Osteoblast (primary cell): ENCODE data around the gene CSNK2A1. TPM values are rescaled to one million over a fixed set of nuclear protein-coding genes. Genes with fewer than 3 reads are reported as not detected.

Experiments used
- DNase-seq: peaks from one replicate; pipeline ENCODE4 v3.0.0; 2011; ENCODE audit warnings: low spot score, mixed read lengths; ENCODE audit not compliant: insufficient read length; ENCODE audit errors: missing footprints
- H2AFZ ChIP-seq: 2 replicates; pipeline ENCODE4 v1.6.0; 2011; ENCODE audit warnings: mild to moderate bottlenecking, low read length
- H3K27ac ChIP-seq: 2 replicates; pipeline ENCODE4 v1.5.1; 2011; ENCODE audit warnings: mild to moderate bottlenecking, low read depth, low read length, moderate library complexity
- H3K27me3 ChIP-seq: 2 replicates; pipeline ENCODE4 v1.6.0; 2012; ENCODE audit warnings: mild to moderate bottlenecking, control low read depth, inconsistent platforms, low read length, moderate library complexity; ENCODE audit not compliant: insufficient read depth
- H3K36me3 ChIP-seq: 2 replicates; pipeline ENCODE4 v1.5.1; 2011; ENCODE audit warnings: mild to moderate bottlenecking, low read length, control low read depth, moderate library complexity; ENCODE audit not compliant: insufficient read depth
- H3K4me1 ChIP-seq: 2 replicates; pipeline ENCODE4 v1.5.1; 2011; ENCODE audit warnings: mild to moderate bottlenecking, low read length, control low read depth, moderate library complexity; ENCODE audit not compliant: insufficient read depth
- H3K4me2 ChIP-seq: 2 replicates; pipeline ENCODE4 v1.6.0; 2011; ENCODE audit warnings: mild to moderate bottlenecking, low read length; ENCODE audit not compliant: insufficient read depth
- H3K4me3 ChIP-seq: fragments of 200-600 bp; sonication (generic); 3 replicates; pipeline ENCODE4 v1.5.1; 2012; ENCODE audit warnings: mild to moderate bottlenecking, low read length, inconsistent platforms; ENCODE audit not compliant: insufficient read depth
- H3K79me2 ChIP-seq: 2 replicates; pipeline ENCODE4 v1.6.0; 2012; ENCODE audit warnings: mild to moderate bottlenecking, low read length, control low read depth, inconsistent platforms; ENCODE audit not compliant: insufficient read depth
- H3K9me3 ChIP-seq: 2 replicates; pipeline ENCODE4 v1.5.1; 2011; ENCODE audit warnings: low read depth, low read length, control low read depth
- H4K20me1 ChIP-seq: 2 replicates; pipeline ENCODE4 v1.6.0; 2012; ENCODE audit warnings: mild to moderate bottlenecking, low read length, control low read depth; ENCODE audit not compliant: insufficient read depth
- CTCF ChIP-seq: IDR thresholded peaks from 2 replicates; pipeline ENCODE4 v1.5.1; 2011; ENCODE audit warnings: mild to moderate bottlenecking, low read depth, low read length, moderate library complexity; ENCODE audit errors: extremely low read depth
- total RNA-seq: library from RNA; depleted of rRNA; stranded (reverse); fragments of >200 nt; gene quantifications from 2 replicates; pipeline ENCODE4 v1.2.3, GENCODE V29; 2012

CSNK2A1 gene
- total RNA-seq, 1 donor, result 82.9 TPM

GRCh38 chr20:547394-547793 lies 3.8 kb upstream of the CSNK2A1 start:
- peaks cover 7% of the 10 kb centered on the region for H3K27me3 ChIP-seq
- no peaks in the 10 kb centered on the region for H3K9me3 ChIP-seq
- H3K4me3 ChIP-seq, result no peak overlapping the region
- TF ChIP-seq CTCF, result no peak
- H2AFZ ChIP-seq, result no peak overlapping the region
- H3K27ac ChIP-seq, result no peak overlapping the region
- peaks cover 3% of the 10 kb centered on the region for H3K4me1 ChIP-seq
- peaks cover under 1% of the 10 kb centered on the region for H4K20me1 ChIP-seq
- H3K79me2 ChIP-seq, result peaks cover 12% of the 10 kb centered on the region
- DNase-seq, result no peak
- H3K36me3 ChIP-seq, result no peaks in the 10 kb centered on the region
- H3K4me2 ChIP-seq, result no peak overlapping the region

- Histone ChIP-seq H2AFZ (no peak overlapping the region), H4K20me1 (peaks cover 10% of the 10 kb centered on the region), H3K9me3 (no peaks in the 10 kb centered on the region), H3K79me2 (peaks cover 22% of the 10 kb centered on the region), H3K27me3 (peaks cover 7% of the 10 kb centered on the region), H3K4me1 (peaks cover 10% of the 10 kb centered on the region), H3K4me2 (no peak overlapping the region), H3K27ac (no peak overlapping the region), H3K4me3 (no peak overlapping the region), H3K36me3 (no peaks in the 10 kb centered on the region)
- TF ChIP-seq CTCF, result no peak
- no peak for DNase-seq
Measured at GRCh38 chr20:546353-546752, 2.8 kb upstream of the CSNK2A1 start.

GRCh38 chr20:544153-544725 lies 649 bp upstream of the CSNK2A1 start:
- no peak for TF ChIP-seq CTCF
- Histone ChIP-seq H3K4me1 (peaks cover 22% of the 10 kb centered on the region), H3K9me3 (no peaks in the 10 kb centered on the region), H3K36me3 (peaks cover 4% of the 10 kb centered on the region), H2AFZ (peak overlapping the region; percentile 100), H3K27ac (peak overlapping the region; percentile 100), H3K4me2 (peak overlapping the region; percentile 89), H3K79me2 (peaks cover 43% of the 10 kb centered on the region), H3K4me3 (peak overlapping the region; percentile 93), H4K20me1 (peaks cover 30% of the 10 kb centered on the region), H3K27me3 (no peaks in the 10 kb centered on the region)
- DNase-seq, result no peak

GRCh38 chr20:542777-543368 lies 717 bp downstream of the CSNK2A1 start:
- Histone ChIP-seq H3K4me3 (peak overlapping the region; percentile 93), H3K27me3 (no peaks in the 10 kb centered on the region), H3K79me2 (peaks cover 57% of the 10 kb centered on the region), H2AFZ (no peak overlapping the region), H3K36me3 (peaks cover 4% of the 10 kb centered on the region), H3K27ac (peak overlapping the region; percentile 100), H3K4me2 (peak overlapping the region; percentile 89), H4K20me1 (peaks cover 44% of the 10 kb centered on the region), H3K4me1 (peaks cover 25% of the 10 kb centered on the region), H3K9me3 (no peaks in the 10 kb centered on the region)
- no peak for TF ChIP-seq CTCF
- DNase-seq, result no peak
